Bronchial epithelial cell (primary cell): ENCODE results near the gene AMPD3. TPM values are rescaled to one million over a fixed set of nuclear protein-coding genes. Genes with fewer than 3 reads are reported as not detected.

Source experiments
- DNase-seq: peaks from one replicate; pipeline ENCODE4 v3.0.0-alpha.2; 2010; ENCODE audit warnings: low read depth
- FAIRE-seq: peaks from 2 replicates; lab custom pipeline; 2011; peaks lifted over from hg19 to GRCh38; lab: Jason Lieb, UNC
- H3K27me3 ChIP-seq: 2 replicates; pipeline ENCODE4 v1.5.1; 2011; ENCODE audit warnings: low read length; ENCODE audit not compliant: control insufficient read depth, insufficient read depth
- H3K36me3 ChIP-seq: 2 replicates; pipeline ENCODE4 v1.5.1; 2011; ENCODE audit warnings: low read length; ENCODE audit not compliant: control insufficient read depth, insufficient read depth
- H3K4me3 ChIP-seq: 2 replicates; pipeline ENCODE4 v1.5.1; 2011; ENCODE audit warnings: mild to moderate bottlenecking, low read depth, low read length, control low read depth
- total RNA-seq: library from RNA; depleted of rRNA; stranded (reverse); fragments of >200 nt; gene quantifications from 2 replicates; pipeline ENCODE4 v1.2.1, GENCODE V29; 2014
- TF ChIP-seq, protein P1 (sequence below): IDR thresholded peaks from 2 replicates; pipeline ENCODE4 v1.5.1; 2011; ENCODE audit warnings: mild to moderate bottlenecking, moderate library complexity, low read length, control low read depth, inconsistent platforms; ENCODE audit not compliant: insufficient read depth, severe bottlenecking

AMPD3 gene
- total RNA-seq, 1 donor from 2014 or later, result 5.3 TPM

DNA sequence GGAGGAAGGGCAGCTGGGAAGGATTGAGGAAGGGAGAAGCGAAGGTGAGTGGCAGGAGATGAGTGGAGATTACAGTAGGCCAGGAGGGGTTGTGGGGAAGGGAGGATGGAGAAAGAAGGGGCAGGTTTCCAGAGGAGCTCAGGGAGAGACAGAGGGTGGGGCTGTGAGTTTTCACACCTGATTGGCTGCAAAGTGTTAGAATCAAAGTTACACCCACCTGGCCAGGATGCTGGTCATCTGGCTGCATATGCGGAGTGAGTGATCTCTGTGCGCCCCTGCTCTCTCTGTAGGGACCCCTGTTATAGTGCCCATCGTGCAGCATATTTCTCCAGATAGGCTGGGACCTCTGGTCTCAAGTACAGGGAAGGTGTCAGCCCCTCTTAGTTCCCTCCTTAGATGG lies 18.3 kb downstream of the AMPD3 start:
- Histone ChIP-seq H3K36me3 (peaks cover 6% of the 10 kb centered on the region), H3K27me3 (no peaks in the 10 kb centered on the region), H3K4me3 (no peak overlapping the region)
- no peak for DNase-seq
- TF ChIP-seq, protein P1, sequence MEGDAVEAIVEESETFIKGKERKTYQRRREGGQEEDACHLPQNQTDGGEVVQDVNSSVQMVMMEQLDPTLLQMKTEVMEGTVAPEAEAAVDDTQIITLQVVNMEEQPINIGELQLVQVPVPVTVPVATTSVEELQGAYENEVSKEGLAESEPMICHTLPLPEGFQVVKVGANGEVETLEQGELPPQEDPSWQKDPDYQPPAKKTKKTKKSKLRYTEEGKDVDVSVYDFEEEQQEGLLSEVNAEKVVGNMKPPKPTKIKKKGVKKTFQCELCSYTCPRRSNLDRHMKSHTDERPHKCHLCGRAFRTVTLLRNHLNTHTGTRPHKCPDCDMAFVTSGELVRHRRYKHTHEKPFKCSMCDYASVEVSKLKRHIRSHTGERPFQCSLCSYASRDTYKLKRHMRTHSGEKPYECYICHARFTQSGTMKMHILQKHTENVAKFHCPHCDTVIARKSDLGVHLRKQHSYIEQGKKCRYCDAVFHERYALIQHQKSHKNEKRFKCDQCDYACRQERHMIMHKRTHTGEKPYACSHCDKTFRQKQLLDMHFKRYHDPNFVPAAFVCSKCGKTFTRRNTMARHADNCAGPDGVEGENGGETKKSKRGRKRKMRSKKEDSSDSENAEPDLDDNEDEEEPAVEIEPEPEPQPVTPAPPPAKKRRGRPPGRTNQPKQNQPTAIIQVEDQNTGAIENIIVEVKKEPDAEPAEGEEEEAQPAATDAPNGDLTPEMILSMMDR, result no peak
- no peak for FAIRE-seq

DNA sequence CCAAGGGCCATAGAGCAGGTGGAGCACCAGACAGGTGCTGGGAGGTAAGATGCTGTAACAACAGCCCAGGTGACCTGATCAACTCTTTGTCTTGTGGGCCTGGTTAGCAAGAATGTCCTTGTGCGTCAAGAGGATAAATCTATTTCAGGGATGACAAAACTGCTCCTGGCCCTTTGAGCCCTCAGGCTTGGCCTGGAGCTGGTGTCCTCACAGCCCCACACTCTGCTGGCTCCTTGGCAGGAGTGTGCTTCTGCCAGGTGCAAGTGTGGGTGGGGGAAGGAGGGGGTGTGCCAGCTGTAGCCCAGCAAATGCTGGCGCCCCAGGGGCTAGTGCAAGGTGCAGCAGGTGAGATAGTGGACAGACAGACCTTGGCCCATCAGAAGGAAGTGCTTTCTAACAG lies 19.5 kb downstream of the AMPD3 start:
- FAIRE-seq (no peak), DNase-seq (no peak)
- no peak overlapping the region for H3K4me3 ChIP-seq
- TF ChIP-seq, protein P1, result no peak
- peaks cover 8% of the 10 kb centered on the region for H3K36me3 ChIP-seq
- H3K27me3 ChIP-seq, result no peaks in the 10 kb centered on the region

DNA sequence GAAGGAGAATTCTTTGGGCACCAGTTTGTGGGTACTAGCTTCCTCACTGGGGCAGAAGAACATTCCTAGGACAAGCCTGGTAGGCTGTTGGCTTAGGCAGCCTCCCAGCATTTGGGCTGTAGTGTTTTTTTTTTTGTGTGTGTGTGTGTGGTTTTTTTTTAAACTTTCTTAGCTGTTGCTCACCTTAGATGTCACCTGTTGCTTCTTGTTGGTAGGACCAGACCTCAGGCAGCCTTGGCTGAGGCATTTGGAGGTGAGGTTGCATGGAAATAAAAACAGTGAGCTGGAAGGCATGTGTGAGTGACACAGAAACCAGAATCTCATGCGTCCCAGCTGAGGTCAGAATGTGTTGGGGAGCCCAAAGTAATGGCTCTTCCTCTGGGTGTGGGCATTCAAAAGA lies 21.3 kb downstream of the AMPD3 start:
- Histone ChIP-seq H3K36me3 (peaks cover 11% of the 10 kb centered on the region), H3K4me3 (no peak overlapping the region), H3K27me3 (no peaks in the 10 kb centered on the region)
- TF ChIP-seq, protein P1, result no peak
- FAIRE-seq, result peak; percentile 92
- no peak for DNase-seq

DNA sequence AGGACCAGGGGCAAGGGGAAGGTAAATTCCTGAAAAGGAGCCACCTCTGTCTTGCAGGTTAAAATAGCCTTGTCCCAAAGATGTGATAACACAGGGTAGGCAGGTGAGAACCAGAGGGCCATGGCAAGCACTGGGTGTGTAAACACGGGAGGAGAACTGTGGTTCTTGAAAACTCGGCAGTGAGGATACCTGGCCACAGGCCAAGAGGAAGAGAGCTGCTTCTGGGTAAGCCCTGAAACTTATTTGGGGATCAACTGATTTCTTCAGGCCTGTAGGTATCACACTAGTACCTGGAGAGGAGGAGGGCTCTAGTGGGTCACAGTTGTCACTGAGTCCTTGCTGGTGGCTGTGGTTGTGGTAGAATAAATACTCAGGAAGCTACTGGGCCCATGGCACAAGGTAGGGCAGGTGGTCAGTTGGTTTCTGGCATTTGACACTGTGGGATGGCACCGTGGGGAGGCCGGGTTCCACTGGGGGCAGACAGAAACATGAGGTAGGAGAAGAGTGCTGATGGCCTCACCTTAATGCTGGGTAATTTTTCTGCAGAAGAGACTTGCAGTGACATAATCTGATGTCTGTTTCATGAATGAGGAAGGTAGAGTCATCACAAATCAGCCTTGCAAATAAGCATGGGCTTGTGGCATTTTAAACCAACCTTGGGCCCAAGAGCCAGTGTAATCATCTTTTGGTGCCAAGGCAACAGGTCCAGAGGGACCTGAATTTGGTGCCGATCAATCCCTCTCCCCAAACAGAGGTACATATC lies 22.0 kb downstream of the AMPD3 start:
- Histone ChIP-seq H3K4me3 (no peak overlapping the region), H3K27me3 (no peaks in the 10 kb centered on the region), H3K36me3 (peaks cover 13% of the 10 kb centered on the region)
- FAIRE-seq, result no peak
- TF ChIP-seq, protein P1, result no peak
- no peak for DNase-seq

DNA sequence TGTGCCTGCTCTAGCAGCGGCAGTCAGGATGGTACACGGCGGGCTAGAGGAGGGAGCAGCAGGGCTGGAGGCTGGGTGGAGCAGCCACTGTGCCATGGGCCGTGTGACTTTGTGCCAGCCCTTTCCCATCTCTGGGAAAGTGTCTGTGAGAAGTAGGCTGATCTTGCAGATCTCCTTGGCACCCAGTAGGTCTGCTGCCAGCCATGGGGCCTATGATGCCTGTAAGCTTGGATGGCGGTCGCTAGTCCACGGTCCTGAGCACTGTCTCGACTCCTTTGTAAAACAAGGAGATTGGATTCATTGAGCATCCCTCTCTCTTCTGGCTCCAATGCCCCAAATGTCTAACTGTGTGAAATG lies 22.6 kb downstream of the AMPD3 start:
- no peak for DNase-seq
- Histone ChIP-seq H3K36me3 (peaks cover 13% of the 10 kb centered on the region), H3K4me3 (no peak overlapping the region), H3K27me3 (no peaks in the 10 kb centered on the region)
- FAIRE-seq, result no peak
- TF ChIP-seq, protein P1, result no peak

DNA sequence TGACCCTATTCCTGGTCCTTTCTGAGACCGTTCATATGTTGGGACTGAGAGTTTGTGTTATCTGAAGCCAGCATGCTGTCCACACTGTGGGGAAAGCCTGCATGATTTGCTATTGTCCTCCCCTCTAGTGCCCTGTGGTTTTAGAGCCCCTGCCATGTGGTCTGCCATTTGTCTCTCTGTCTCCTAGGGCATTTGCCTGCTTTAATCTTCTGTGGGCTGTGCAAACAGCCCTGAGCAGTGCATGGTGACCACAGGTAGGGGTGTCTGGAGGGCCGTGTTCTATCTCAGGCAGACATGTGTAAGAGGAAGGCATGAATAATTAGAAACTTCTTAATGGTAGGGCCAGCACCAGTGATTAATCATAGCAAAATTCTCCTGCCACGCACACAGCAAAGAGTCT lies 23.0 kb downstream of the AMPD3 start:
- TF ChIP-seq, protein P1, result no peak
- no peak overlapping the region for H3K4me3 ChIP-seq
- H3K36me3 ChIP-seq, result peaks cover 13% of the 10 kb centered on the region
- DNase-seq, result no peak
- no peak for FAIRE-seq
- H3K27me3 ChIP-seq, result no peaks in the 10 kb centered on the region
